Prostate gland (tissue), 2 donors: Measurements from ENCODE around the gene GRIN3B.

Experiments
- CTCF ChIP-seq, 4 experiments: fragments of 200-600 bp in 2 of 4; fragments of 450-650 bp in 2 of 4; sonication (generic) in 2 of 4; IDR thresholded peaks; 1 replicate in 3 of 4; 2 replicates in 1 of 4; pipeline ENCODE4 v1.5.1; 2016 to 2019; ENCODE audit warnings: antibody characterized with exemption in 4 of 4, mild to moderate bottlenecking in 2 of 4, moderate library complexity in 2 of 4
- POLR2A ChIP-seq: fragments of 450-650 bp; IDR thresholded peaks from one replicate; pipeline ENCODE4 v1.6.1; 2016; ENCODE audit warnings: antibody characterized with exemption, mild to moderate bottlenecking
- POLR2AphosphoS5 ChIP-seq: sonication (generic); formaldehyde crosslinking; IDR thresholded peaks from one replicate; pipeline ENCODE4 v1.6.1; 2017; ENCODE audit warnings: antibody characterized with exemption

- TF ChIP-seq POLR2A (no peak), CTCF (IDR thresholded peaks at IDR 0.05) (no peak), POLR2AphosphoS5 (no peak)
Observed at GRCh38 chr19:989381-990081, 10.7 kb upstream of the GRIN3B start.
